C4-2B (cell line): ENCODE data around the gene PRDM15.

Source experiments
- H3K27ac ChIP-seq: fragments of 450-650 bp; 2 replicates; pipeline ENCODE4 v1.5.1; 2017
- CTCF ChIP-seq: fragments of 450-650 bp; conservative IDR thresholded peaks from 2 replicates; pipeline ENCODE4 v1.5.1; 2017; ENCODE audit warnings: mild to moderate bottlenecking
- ZFX ChIP-seq: fragments of 450-650 bp; IDR thresholded peaks from 2 replicates; pipeline ENCODE4 v1.6.1; 2017

Gene PRDM15

GRCh38 chr21:41767606-41768436, 111.3 kb downstream of the PRDM15 start:
- no peak overlapping the region for H3K27ac ChIP-seq
- TF ChIP-seq CTCF (no peak), ZFX (no peak)

GRCh38 chr21:41766883-41767605, 112.1 kb downstream of the PRDM15 start, which contains the start of gene RIPK4:
TSS of gene RIPK4 (minus strand) at chr21:41767052. CDS start at chr21:41767041, 11 bp downstream.
- TF ChIP-seq ZFX = no peak; the same call in none of the 2 replicates
- no peak for TF ChIP-seq CTCF
- H3K27ac ChIP-seq = peak within 1 kb of the TSS; percentile 75

GRCh38 chr21:41765973-41766882, 112.9 kb downstream of the PRDM15 start:
- H3K27ac ChIP-seq = peak overlapping the region; percentile 75

GRCh38 chr21:41765420-41765821, 113.7 kb downstream of the PRDM15 start:
- TF ChIP-seq ZFX = no peak
- TF ChIP-seq CTCF = no peak
- H3K27ac ChIP-seq = no peak overlapping the region; the same call in 1 of the 2 replicates

More at GRCh38 chr21:41765973-41766882, 112.9 kb downstream of the PRDM15 start:
- TF ChIP-seq ZFX = peak; percentile 51
- no peak for TF ChIP-seq CTCF

GRCh38 chr21:41764558-41765419, 114.4 kb downstream of the PRDM15 start:
- TF ChIP-seq ZFX (no peak), CTCF (no peak)
- no peak overlapping the region for H3K27ac ChIP-seq

- TF ChIP-seq ZFX (no peak), CTCF (no peak)
- no peak overlapping the region for H3K27ac ChIP-seq
These were observed 115.1 kb downstream of the PRDM15 start for GRCh38 chr21:41763996-41764395.
